NB4 (cell line): ENCODE data around the gene CFAP221.

ENCODE experiments used
- MYC ChIP-seq: IDR thresholded peaks from 2 replicates; pipeline ENCODE4 v1.6.1; 2011; ENCODE audit warnings: low read depth, low read length
- POLR2A ChIP-seq: IDR thresholded peaks from 2 replicates; pipeline ENCODE4 v1.6.1; 2011; ENCODE audit warnings: mild to moderate bottlenecking; ENCODE audit not compliant: insufficient read length; ENCODE audit errors: extremely low read depth
- TF ChIP-seq, protein P1 (sequence below): IDR thresholded peaks from one replicate; pipeline ENCODE4 v1.5.1; 2012; ENCODE audit warnings: low read depth, low read length

- TF ChIP-seq POLR2A (no peak), MYC (no peak)
- TF ChIP-seq, protein P1, sequence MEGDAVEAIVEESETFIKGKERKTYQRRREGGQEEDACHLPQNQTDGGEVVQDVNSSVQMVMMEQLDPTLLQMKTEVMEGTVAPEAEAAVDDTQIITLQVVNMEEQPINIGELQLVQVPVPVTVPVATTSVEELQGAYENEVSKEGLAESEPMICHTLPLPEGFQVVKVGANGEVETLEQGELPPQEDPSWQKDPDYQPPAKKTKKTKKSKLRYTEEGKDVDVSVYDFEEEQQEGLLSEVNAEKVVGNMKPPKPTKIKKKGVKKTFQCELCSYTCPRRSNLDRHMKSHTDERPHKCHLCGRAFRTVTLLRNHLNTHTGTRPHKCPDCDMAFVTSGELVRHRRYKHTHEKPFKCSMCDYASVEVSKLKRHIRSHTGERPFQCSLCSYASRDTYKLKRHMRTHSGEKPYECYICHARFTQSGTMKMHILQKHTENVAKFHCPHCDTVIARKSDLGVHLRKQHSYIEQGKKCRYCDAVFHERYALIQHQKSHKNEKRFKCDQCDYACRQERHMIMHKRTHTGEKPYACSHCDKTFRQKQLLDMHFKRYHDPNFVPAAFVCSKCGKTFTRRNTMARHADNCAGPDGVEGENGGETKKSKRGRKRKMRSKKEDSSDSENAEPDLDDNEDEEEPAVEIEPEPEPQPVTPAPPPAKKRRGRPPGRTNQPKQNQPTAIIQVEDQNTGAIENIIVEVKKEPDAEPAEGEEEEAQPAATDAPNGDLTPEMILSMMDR: no peak
Observed at GRCh38 chr2:119519057-119519408, 25.2 kb upstream of the CFAP221 start.
